Gastrocnemius medialis (tissue), 4 donors: ENCODE results near the gene ITGAD.

Experiments
- CTCF ChIP-seq, 5 experiments: fragments of 450-650 bp in 3 of 5; fragments of 200-600 bp in 2 of 5; sonication (generic) in 2 of 5; IDR thresholded peaks in 4 of 5; conservative IDR thresholded peaks in 1 of 5; 1 replicate in 4 of 5; 2 replicates in 1 of 5; pipeline ENCODE4 v1.5.1; 2016 to 2019; ENCODE audit warnings: antibody characterized with exemption in 5 of 5, mild to moderate bottlenecking in 3 of 5, moderate library complexity in 3 of 5
- POLR2A ChIP-seq, 2 donors: fragments of 450-650 bp; IDR thresholded peaks; one replicate each; pipeline ENCODE4 v1.6.1; 2017; ENCODE audit warnings: antibody characterized with exemption in 2 of 2, mild to moderate bottlenecking in 2 of 2, moderate library complexity in 2 of 2

- TF ChIP-seq CTCF (IDR thresholded peaks at IDR 0.05 in 4 of 5, conservative IDR thresholded peaks at IDR 0.05 in 1 of 5) (no peak), POLR2A (IDR thresholded peaks at IDR 0.05) (no peak)
Measured at GRCh38 chr16:31414706-31415105, 21.6 kb downstream of the ITGAD start.
